ELR (cell line): Measurements from ENCODE around the gene CDX2.
A peak's percentile ranks its signal among the peaks of the same experiment; 100 is the strongest.
"Not testable (repeated sequence)": the region's sequence is repeated elsewhere in the genome, so short reads cannot be mapped to it uniquely, and the experiment has no call there.

Source experiments
- DNase-seq: peaks from one replicate; pipeline ENCODE4 v3.0.0-alpha.2; 2015; ENCODE audit warnings: low read depth

The CDX2 gene

DNA sequence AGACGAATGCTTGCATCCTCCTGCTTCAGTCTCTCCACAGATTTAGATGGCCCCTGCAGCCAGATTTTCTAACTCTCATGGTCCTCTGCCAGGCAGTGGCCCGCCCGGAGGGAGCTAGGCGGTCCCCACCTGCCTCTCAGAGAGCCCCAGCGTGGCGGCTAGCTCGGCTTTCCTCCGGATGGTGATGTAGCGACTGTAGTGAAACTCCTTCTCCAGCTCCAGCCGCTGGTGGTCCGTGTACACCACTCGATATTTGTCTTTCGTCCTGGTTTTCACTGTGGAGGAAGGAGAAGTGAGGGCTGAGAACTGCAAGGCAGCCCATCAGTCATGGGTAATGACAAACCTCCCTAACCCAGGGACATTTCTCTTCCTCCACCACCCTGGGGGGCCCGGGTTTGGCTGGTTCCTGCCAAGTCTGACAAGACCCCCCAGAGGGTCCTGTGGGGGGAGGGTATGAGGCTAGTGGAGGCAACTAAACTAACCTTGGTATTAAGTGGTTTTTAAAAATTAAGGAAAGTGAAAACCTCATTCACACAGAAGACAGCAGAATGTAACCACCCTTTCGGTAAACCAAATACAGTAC is 4.3 kb downstream of the CDX2 start:
- DNase-seq = no peak

DNA sequence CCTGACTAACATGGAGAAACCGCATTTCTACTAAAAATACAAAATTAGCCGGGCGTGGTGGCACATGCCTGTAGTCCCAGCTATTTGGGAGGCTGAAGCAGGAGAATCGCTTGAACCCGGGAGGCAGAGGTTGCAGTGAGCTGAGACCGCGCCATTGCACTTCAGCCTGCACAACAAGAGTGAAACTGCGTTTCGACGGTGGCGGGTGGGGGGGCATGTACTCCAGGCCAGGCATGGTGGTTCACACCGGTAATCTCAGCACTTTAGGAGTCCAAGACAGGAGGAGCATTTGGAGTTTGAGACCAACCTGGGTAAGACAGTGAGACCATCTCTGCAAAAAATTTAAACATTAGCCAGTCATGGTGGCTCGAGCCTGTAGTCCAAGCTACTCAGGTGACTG is 4.9 kb downstream of the CDX2 start:
- not testable (repeated sequence) for DNase-seq

DNA sequence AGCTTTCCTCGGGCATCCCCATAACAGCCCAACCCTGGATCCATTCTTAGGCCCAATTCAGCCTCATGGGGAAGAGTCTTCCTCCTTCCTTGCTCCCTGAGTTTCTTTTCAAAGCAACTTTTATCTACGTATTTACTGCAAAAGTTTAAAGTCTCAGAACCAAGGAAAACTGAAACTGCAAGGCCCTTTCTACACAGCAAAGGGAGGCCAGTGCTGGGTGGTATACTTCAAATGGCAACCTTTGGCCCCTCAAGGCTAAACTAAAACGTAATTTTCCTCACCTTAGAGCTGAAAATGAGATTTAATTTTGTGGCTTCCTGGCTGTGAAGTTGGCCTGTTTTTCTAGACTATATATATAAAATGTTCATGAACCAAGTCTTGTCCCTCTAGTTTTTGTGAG is 5.6 kb downstream of the CDX2 start:
- DNase-seq = no peak

DNA sequence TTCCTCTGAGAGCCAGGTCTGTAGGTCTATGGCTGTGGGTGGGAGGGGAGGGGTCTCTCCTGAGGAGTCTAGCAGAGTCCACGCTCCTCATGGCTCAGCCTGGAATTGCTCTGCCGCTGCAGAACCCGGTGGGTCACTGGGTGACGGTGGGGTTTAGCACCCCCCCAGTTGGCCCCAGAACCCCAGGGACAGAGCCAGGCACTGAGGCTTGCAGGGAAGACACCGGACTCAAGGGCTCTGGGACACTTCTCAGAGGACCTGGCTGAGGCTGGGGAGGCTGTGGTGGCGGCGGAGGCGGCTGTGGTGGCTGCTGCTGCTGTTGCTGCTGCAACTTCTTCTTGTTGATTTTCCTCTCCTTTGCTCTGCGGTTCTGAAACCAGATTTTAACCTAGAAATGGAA is 6.1 kb downstream of the CDX2 start:
- no peak for DNase-seq

DNA sequence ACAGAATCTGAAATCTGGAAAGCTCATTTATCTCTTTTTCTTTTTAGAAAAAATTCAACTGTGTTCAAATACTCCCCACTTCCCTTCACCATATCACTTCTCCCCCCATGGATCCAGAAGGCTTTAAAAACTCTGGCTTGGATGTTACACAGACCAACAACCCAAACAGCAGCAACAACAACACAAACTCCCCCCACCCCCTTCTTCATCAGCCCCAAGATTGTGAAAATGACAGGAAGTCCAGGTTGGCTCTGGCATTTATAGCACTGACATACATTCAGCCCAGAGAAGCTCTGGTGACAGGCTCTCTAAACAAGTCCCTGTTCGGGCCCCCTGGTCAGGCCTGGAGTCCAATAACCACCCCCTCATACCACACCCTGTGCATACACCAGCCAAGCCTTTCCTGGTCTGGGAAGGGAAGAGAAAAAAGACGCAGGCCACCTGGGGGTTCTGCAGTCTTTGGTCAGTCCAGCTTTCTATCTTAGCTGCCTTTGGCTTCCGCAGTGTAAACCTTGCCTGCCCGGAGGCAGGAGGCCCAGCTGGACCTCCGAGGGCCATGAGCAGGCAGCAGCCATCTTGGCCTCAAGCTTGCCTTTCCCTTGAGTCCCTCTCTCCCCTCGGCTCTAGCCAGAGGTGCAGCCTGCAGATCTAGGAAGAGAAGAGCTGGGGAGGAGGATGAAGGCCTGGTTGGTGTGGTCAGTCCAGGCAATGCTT is 6.8 kb downstream of the CDX2 start:
- no peak for DNase-seq

DNA sequence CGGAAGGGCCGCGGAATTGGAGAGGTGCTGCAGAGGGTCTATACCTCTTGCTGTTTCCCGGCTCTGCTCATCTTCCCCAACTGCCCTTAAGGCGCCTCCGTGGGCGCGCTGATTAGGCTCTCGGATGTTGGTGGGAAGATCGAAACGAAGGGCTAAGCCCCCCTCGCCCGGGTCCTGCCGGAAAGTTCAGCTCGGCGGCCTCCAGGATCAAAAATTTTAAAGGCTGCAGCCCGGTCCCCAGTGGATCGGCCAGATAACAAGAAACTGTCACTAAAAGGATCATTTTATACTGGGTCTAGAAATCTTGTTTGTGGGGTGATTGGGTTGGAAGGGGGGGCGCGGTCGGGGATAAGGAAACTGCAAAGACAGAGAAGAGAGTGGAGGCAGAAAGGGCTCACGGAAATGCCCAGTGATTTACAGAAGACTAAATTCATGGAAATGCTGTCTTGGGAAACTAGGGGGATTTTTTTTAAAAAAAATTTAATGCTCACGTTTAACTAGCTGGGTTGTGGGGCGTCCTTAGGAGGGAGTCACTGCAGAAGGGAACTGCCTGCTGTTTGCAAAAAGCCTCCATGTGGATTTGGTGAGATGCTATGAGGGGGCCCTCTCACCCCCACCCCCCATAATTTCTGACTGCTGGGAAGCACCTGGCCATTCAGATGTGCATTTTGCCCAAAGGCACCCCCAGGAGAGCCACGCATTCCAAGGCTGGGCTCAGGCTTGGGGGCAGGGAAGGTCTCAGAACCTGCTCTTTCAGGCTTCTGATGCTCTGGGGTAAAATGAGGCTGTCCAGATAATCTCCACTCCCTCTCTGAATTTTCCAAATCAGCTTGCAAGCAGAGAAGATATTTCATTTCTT is 7.7 kb downstream of the CDX2 start:
- DNase-seq = no peak

DNA sequence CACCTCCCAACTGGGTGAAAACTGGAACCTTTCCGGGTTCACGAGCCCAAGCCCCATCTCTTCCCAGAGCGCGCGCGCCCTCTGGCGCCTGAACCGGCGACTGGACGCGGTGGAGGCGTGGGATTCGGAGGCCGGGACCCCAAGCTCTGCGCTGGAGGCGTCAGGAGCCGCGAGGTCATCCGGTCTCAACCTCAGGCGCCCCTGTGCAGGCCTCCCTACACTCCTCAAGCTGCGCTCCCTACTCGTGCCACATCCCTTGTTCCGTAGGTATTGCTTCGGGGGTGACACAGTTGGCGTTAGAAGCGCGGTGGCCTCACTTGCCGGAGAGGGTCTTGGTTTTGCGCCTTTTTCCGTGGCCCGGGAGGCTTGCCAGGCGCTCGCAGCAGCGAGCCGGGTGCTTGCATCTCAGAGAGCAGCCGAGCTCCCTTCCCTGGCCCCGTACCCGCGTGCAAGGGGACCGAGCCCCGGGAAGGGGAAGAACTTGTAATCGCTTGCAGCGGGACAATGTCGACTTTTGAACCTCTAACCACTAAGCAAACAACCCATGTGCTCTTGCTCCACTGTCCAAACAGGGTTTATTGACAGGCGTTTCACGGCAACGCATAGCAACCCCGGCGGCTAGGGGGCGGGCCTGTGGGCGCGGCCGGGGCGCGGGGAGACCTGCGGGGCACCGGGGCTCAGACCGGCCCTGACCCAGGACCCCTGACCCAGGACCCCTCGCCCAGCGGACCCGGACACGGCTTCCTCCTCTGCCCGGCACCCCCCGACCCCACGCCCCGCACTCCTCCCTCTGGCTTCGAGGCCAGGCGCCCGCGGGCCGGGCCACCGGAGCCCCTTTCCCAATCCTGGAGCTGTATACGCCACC is 8.5 kb downstream of the CDX2 start:
- no peak for DNase-seq

DNA sequence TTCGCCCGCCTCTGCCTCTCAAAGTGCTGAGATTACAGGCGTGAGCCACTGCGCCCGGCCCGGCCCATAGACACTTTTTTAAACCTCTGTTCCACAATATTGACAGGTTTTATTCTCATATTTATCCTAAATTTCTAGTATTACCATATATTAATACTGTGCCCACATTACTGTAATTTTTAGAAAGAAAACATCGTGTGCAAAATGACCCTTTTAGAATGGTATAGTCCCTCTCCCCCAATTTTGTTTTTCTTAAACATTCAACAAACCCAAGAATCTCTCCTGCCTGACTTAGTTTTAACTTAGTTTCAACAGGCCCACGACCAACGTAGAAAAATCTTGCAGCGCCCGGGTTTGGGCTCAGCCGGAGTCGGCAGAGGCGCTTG is 9.1 kb downstream of the CDX2 start:
- DNase-seq = no peak

DNA sequence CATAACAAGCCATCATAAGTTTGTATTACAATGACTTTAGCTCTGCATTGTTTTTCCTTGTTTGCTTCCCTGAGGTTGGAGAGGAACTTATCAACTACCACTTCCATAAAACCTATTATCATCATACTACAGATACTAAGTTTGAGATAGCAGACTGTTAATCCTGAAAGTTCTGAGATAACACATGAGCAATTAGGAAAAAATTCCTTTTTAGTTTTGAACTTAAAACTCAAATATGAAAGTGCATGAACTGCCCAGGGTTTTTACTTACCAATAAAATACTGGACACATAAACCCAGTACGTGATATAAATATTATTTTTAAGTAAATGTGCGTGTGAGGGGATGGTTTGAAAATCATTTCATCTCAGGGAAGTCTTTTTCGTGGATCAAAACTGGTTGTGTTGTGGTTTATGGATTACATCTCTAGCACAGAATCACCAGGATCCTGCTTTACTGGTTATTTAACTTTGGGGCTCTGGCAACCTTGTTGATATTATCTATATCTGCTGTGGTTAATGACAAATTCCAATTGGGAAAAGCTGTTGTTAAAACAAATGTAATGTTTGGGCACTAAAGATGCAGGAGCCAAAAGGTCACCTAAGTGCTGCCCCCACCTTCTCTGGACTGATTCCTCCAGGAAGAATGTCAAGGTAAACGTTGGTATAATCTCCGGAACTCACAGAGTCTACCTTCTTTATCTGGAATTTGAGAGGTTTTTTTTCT is 12.4 kb downstream of the CDX2 start:
- DNase-seq = no peak

DNA sequence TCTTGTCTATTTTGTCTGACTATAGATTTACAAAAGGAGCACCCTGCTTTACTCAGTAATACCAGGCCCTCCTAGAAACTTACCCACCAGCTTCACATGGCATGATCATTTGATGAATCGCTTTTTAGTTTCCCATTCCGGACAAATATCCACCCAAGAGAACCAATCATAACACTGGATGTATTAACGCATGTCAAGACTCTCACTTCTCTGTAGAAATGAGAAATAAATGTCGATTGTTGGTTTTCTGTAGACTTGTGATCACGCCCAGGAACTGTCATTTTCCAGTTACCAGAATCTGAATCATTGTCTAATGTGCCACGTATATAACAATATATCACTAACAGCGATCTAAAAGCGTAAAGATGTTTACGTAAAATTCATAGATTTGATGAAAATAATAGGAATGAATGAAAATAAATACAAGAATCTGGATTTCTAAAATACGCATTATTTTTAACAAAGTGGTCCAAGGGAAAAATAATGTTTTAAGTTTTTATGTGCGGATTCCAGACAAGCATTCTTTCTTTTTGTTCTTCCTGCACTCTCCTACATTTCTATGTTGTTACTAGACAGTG is 14.0 kb downstream of the CDX2 start:
- no peak for DNase-seq

DNA sequence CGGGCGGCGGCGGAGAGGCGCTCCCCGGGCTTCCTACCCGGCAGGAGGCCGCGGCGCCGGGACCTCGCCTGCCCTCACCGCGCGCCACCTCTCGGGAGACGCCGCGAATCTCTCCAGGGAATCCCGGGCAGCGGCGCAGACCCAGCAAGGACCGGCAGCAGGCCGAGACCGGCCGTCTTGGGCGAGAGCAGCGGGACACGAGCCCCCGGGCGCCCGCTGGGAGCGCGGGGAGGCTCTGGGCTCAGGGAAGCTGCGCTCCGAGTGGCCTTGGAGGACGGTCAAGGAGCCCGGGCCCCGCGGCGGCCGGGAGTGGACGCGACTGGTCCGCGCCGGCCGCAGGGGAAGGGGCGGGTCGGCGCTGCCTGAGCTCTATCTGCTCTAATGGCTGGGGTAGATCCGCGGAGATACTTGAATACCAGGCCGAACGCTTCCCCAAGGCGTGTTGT is 14.7 kb downstream of the CDX2 start:
- peak; percentile 43 for DNase-seq

DNA sequence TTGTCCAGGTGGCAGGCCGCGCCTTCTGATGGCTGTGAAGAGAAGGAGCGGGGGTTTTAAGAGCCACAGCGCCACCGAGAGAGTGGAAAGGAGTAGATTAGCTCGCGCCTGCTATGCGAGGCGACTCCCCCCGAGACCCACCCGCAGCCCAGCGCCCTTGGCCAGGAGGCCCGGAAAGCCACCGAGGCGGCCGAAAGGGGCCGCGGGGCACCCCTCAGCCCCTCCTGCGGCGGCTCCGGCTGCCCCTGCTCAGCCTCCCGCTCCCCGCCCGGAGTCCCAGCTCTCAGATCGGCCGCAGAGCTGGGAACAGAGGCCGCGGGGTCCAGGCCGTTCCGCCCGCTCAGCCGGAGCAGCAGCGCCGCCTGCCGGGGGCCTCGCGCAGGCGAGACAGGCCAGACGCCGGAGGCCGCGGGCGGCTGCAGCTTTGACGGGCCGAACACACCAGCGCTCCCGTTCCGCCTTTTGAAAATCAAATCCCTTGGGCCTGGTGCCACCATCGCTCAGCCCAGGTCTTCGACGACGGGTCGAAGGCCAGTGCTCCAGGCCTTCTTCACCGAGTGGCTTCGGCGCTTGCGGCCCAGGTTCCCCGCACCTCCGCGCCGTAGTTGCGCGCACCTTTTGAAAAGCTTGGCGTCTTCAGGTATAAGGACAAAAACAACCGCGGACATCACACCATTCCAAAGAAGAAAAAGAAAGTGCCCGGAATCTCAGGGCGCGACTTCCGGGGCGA is 15.3 kb downstream of the CDX2 start:
- peak; percentile 72 for DNase-seq

DNA sequence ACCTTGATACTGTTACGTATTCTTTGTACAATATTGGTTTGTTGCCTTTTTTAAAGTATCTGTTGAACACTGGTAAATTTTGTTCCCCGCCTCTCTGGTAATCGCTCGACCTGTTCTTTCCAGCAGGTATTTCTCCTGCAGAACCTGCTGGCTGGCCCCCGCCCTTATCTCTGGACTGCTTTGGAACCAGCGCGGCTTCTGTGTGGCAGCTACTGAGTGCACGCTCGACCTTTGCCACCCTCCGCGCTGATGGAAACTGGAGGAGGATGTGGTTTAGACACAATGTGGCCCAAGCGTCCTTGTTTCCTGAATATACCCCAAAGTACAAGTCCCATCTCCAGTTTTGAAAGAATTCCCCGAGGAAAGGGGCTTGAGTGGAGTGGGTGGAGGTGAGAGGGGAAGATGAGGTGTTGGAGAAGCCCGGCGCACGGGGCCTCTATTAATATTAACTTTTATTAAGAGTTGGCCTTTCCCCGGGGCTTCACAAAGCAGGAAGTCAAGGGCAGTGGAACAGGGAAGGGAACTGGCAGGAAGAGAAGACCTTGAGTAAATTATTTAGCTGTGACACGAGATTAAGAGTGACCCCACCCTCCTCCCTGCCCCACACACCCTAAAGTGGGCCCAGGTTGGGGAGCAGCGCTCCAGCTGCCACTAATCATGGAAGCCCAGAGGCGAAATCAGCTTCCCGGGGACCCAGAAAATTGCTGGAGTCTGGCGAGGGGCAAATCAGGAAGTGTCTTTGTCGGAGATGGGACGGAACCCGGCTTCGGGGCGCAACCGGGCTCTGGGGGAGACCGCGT is 16.0 kb downstream of the CDX2 start:
- no peak for DNase-seq

DNA sequence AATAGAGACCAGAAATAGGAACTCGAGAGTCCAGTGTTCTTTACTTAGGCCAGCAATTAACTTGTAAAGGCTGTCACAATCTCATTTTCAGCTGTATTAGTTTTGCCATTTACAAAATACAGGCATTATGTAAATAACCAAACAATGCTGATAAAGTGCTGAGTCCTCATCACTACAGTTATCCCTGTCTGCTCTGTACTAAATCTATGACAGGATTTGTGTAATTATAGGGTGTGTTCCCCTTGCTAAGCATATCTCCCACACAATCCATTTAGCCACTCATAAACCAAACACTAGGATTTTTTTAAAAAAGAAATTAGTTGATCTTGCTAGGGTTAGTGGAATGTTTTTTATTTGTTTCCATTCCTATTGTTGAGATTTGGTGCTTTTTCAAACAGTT is 26.1 kb downstream of the CDX2 start:
- DNase-seq = no peak

DNA sequence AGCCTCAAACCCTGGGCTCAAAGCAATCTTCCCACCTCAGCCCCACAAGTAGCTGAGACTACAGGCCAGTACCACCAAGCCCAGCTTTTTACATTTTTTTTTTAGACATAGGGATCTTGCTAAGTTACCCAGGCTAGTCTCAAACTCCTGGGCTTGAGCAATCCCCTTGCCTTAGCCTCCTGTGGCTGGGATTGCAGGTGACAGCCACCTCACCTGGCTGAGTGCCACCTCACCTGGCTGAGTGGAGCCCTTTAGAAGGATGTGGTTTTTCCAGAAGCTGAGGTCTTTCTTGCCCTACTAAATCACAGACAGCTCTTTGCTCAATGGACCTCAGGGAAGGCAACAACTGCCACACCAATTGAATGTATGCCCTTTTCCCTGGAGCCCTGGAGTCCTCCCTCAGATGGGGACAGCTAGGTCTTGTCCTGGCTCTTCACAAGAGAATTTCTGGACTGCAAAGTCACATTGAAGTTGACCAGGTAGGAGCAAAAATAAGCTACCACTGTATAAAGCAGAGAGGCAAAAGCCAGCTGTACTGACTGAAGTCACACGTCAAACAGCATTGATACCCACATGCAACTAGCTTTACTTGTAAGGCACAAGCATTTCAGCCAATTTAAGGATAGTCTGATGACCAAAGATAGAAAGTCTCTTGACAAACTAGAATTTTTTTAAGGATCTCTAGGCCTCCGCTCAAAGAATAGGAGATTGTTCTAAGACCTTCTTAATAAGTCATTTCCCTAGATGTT is 35.4 kb downstream of the CDX2 start:
- DNase-seq = no peak

DNA sequence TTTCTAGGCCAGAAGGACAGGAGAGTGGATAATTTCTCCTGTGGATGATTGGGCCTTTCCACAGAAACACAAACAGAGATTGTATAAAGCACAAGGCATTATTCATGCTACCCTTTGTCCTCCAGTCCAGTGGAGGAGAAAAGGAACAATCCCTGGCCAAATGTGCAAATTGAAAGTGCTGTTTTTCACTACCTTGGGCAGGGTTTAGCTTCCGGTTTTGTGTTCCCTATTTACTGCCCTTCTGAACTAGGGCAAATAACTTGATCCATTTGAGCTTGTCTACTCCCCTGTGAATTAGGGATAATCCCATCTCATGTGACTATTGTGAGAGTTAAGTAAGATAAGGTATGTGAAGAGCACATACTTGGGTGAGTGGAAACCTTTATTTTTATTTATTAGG is 36.0 kb downstream of the CDX2 start:
- no peak for DNase-seq

DNA sequence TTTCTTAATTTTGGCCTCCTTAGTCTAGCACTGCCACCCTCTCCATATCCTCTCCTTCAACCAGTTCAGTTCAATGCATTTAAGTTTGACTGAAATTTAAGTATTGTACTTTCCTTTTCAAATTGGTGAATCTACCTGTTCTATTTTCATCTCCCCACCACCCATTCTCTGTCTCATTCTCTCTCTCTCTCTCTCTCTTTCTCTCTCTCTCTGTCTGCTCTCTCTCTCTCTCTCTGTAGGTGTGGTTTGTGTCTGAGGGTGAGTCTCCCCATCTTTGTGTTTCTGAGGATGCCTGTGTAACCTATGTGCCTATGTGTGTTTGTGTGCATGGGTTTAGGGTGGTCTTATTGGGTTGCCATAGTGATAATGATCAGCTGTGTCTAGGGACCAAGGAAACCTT is 39.2 kb downstream of the CDX2 start:
- no peak for DNase-seq

DNA sequence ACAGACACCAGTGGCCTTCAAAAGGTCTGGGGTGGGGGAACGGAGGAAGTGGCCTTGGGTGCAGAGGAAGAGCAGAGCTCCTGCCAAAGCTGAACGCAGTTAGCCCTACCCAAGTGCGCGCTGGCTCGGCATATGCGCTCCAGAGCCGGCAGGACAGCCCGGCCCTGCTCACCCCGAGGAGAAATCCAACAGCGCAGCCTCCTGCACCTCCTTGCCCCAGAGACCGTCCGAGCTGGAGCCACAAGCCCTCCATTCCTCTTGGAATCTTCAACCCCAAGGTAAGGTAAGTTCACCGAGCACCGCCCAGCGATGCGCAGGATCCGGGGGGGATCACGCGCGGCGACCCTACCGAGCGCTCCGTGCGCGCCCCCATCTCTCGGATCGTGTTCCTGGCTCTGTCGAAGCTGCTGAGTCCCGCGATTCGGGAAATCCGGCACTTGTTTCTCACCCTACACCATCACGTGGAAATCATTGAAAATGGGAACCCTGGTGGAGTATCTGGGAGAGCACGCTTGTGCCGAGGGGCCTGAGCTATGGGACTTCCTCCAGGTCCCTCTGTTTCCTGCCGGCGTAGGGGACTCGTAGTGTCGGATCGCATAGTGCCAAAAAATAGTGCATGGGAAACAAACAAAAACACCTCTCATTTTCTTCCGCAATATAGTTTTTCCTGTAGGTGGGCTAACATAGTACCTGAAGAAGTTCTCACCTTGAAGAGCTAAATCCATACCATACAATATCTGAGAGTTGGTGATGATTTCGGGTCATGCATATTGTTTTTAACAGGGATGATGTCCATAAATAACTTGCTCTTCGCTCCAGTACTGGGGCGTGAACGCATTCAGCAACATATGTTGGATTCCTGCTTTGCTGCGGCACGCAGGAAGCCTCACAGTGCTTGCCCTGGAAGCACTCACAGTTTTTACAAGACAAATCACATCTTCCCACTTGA is 40.0 kb downstream of the CDX2 start:
- no peak for DNase-seq
